ENCODE measurements around the gene SNRPA.

The SNRPA gene

GRCh38 chr19:40747536-40747935 lies 3.5 kb upstream of the SNRPA start:
- H3K4me3 ChIP-seq (ENCODE audit: low read depth, low read length): no peak overlapping the region
- DNase-seq (ENCODE audit: low read depth): no peak
- no peak for TF ChIP-seq CTCF (IDR thresholded peaks at IDR 0.05; ENCODE audit: control insufficient read depth, extremely low read depth, insufficient read depth)

DNA sequence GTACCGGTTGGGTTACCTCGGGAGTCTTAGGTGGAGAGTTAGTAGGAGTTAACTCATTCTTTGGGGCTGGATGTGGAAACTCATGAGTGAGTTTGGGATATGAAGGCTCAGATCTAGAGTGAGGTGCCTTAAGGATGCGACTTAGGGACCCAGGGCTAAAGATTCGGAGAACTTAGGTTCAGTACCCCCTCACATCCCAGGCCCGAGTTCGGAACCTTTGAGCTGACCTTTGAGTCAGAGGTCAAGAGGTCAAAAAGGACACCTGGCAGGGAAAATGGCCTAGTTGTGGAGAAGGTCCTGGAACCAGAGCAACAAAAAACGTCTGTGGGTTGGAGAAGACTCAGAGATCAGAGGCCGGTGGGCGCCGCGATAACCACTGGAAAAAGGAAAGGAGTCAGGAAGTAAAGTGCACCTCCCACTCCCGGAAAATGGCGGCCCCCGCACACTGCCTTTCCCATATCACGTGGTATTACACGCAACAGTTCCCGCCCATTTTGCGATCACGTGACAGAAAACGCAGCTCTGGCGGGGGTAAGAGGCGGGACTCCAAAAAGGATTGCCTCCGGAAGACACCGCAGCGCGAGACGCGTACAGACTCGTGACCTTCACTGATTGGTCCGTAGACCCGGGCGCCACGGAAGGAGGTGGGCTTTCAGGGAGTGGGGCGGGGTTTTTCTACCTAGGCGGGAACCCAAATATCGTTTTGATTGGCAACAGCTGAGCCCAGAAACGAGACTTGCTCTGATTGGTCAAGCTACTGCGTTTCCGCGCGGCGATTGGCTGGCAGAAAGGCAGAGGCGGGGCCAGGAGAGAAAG lies 737 bp upstream of the SNRPA start, which contains the start of gene ACTMAP:
Gene ACTMAP (minus strand): TSS at position 420 of the 816 bp plus-strand sequence. CDS start 674 bp downstream, outside the sequence.
- DNase-seq (ENCODE audit: low read depth): peak; percentile 95
- no peak for TF ChIP-seq CTCF (IDR thresholded peaks at IDR 0.05; ENCODE audit: control insufficient read depth, extremely low read depth, insufficient read depth)
- peak within 1 kb of the TSS; percentile 83 for H3K4me3 ChIP-seq (ENCODE audit: low read depth, low read length)

GRCh38 chr19:40752257-40752781 lies 1.3 kb downstream of the SNRPA start:
- no peak for TF ChIP-seq CTCF (IDR thresholded peaks at IDR 0.05; ENCODE audit: control insufficient read depth, extremely low read depth, insufficient read depth)
- no peak for DNase-seq (ENCODE audit: low read depth)
- H3K4me3 ChIP-seq (ENCODE audit: low read depth, low read length): peak overlapping the region; percentile 83

- no peak overlapping the region for H3K4me3 ChIP-seq (ENCODE audit: low read depth, low read length)
- DNase-seq (ENCODE audit: low read depth): no peak
- TF ChIP-seq CTCF (IDR thresholded peaks at IDR 0.05; ENCODE audit: control insufficient read depth, extremely low read depth, insufficient read depth): no peak
These were observed 3.7 kb downstream of the SNRPA start for GRCh38 chr19:40754611-40755247.

DNA sequence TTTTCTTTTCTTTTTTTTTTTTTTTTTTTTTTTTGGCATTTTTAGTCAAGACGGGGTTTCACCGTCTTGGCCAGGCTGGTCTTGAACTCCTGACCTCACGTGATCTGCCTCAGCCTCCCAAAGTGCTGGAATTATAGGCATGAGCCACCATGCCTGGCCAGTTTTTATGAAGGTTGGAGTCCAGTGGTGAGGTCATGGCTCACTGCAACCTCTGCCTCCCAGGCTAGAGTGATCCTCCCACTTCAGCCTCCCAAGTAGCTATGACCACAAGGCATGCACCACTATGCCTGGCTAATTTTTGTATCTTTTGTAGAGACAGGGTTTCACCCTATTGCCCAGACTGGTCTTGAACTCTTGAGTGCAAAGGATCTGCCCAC lies 4.2 kb downstream of the SNRPA start:
- no peak overlapping the region for H3K4me3 ChIP-seq (ENCODE audit: low read depth, low read length)
- DNase-seq (ENCODE audit: low read depth): no peak
- TF ChIP-seq CTCF (IDR thresholded peaks at IDR 0.05; ENCODE audit: control insufficient read depth, extremely low read depth, insufficient read depth): no peak

DNA sequence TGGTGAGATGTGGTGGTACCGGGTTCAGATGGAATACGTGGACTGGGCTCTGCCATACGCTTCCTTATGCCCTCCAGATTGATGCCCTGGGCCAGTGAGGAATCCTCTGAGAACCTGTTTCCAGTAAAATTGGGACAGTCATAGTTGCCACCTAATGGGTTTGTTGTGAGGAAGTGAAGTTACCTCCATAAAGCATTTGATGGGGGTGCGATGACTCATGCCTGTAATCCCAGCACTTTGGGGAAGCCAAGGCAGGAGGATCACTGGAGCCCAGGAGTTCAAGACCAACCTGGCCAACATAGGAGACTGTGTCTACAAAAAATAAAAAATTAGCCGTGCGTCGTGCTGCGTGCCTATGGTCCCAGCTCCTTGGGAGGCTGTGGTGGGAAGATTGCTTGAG lies 4.8 kb downstream of the SNRPA start:
- no peak for DNase-seq (ENCODE audit: low read depth)
- no peak for TF ChIP-seq CTCF (IDR thresholded peaks at IDR 0.05; ENCODE audit: control insufficient read depth, extremely low read depth, insufficient read depth)
- no peak overlapping the region for H3K4me3 ChIP-seq (ENCODE audit: low read depth, low read length)
